Measurements from ENCODE around the gene GSN. TPM values are rescaled to one million over a fixed set of nuclear protein-coding genes. Genes with fewer than 3 reads are reported as not detected.
A peak's percentile ranks its signal among the peaks of the same experiment; 100 is the strongest.

The GSN gene
- total RNA-seq, 4 donors from 2014 or later = 487 to 785 (median 662) TPM

- intact Hi-C loops (cut with DNase I; ENCODE audit: low total_unique reads) (no loop called here), in situ Hi-C loops (cut with MboI; ENCODE audit: low sequenced_read_pairs in 4 of 4) (loop anchor here (5.0 to 25.0 kb wide), 4 partner anchors 51 to 111 kb away; partner anchors contain the start of genes STOM (in 2 of the 4) and RAB14 (in 1 of the 4))
- H3K4me1 ChIP-seq = peaks cover 29 to 33% of the 10 kb centered on the region in 2 donors
- ATAC-seq (no peak), DNase-seq (no peak)
- no peaks in the 10 kb centered on the region for H3K9me3 ChIP-seq
- peak overlapping the region; percentile 88 to 91 (median 88) for H3K27ac ChIP-seq
- no peaks in the 10 kb centered on the region for H3K27me3 ChIP-seq
- no peak overlapping the region for H3K4me3 ChIP-seq
- H3K36me3 ChIP-seq = peaks cover 0 to 71% of the 10 kb centered on the region in 2 donors
- TF ChIP-seq CTCF (IDR thresholded peaks at IDR 0.05 in 4 of 5, conservative IDR thresholded peaks at IDR 0.05 in 1 of 5) = no peak
These were observed 55.6 kb downstream of the GSN start for GRCh38 chr9:121323449-121324151.

- in situ Hi-C loops (cut with MboI; ENCODE audit: low sequenced_read_pairs in 4 of 4) = loop anchor here (5.0 to 25.0 kb wide), 4 partner anchors 50 to 112 kb away; partner anchors contain the start of genes STOM (in 2 of the 4) and RAB14 (in 1 of the 4)
- Histone ChIP-seq H3K36me3 (peaks cover 0 to 72% of the 10 kb centered on the region in 2 donors), H3K9me3 (no peaks in the 10 kb centered on the region), H3K4me1 (peaks cover 29 to 33% of the 10 kb centered on the region in 2 donors), H3K27ac (peak overlapping the region; percentile 88 to 91 (median 88)), H3K27me3 (no peaks in the 10 kb centered on the region), H3K4me3 (no peak overlapping the region)
- DNase-seq (no peak), ATAC-seq (no peak)
- intact Hi-C loops (cut with DNase I; ENCODE audit: low total_unique reads) = no loop called here
- TF ChIP-seq POLR2A (IDR thresholded peaks at IDR 0.05) = no peak
- no peak for TF ChIP-seq CTCF (IDR thresholded peaks at IDR 0.05 in 4 of 5, conservative IDR thresholded peaks at IDR 0.05 in 1 of 5)
These were observed 56.4 kb downstream of the GSN start for GRCh38 chr9:121324316-121324715.

- intact Hi-C loops (cut with DNase I; ENCODE audit: low total_unique reads) = no loop called here
- Histone ChIP-seq H3K27me3 (no peaks in the 10 kb centered on the region), H3K36me3 (peaks cover 0 to 76% of the 10 kb centered on the region in 2 donors), H3K4me3 (no peak overlapping the region), H3K9me3 (no peaks in the 10 kb centered on the region), H3K4me1 (peaks cover 29 to 33% of the 10 kb centered on the region in 2 donors), H3K27ac (peak overlapping the region; percentile 88 to 91 (median 88))
- no peak for DNase-seq
- in situ Hi-C loops (cut with MboI; ENCODE audit: low sequenced_read_pairs in 4 of 4) = loop anchor here (5.0 to 25.0 kb wide), 4 partner anchors 50 to 112 kb away; partner anchors contain the start of genes STOM (in 2 of the 4) and RAB14 (in 1 of the 4)
- ATAC-seq = no peak
- no peak for TF ChIP-seq CTCF (IDR thresholded peaks at IDR 0.05 in 4 of 5, conservative IDR thresholded peaks at IDR 0.05 in 1 of 5)
- TF ChIP-seq POLR2A (IDR thresholded peaks at IDR 0.05) = no peak
These were observed 56.8 kb downstream of the GSN start for GRCh38 chr9:121324755-121325154.

- Histone ChIP-seq H3K4me3 (no peak overlapping the region), H3K4me1 (peaks cover 29 to 33% of the 10 kb centered on the region in 2 donors), H3K27ac (peak overlapping the region; percentile 88 to 91 (median 88)), H3K9me3 (no peaks in the 10 kb centered on the region), H3K27me3 (no peaks in the 10 kb centered on the region), H3K36me3 (peaks cover 0 to 83% of the 10 kb centered on the region in 2 donors)
- in situ Hi-C loops (cut with MboI; ENCODE audit: low sequenced_read_pairs in 4 of 4) (loop anchor here in 3 of 4 donors (5.0 to 10.0 kb wide), 2 partner anchors 49 to 72 kb away; partner anchors contain the start of gene STOM (in 2 of the 3)), intact Hi-C loops (cut with DNase I; ENCODE audit: low total_unique reads) (no loop called here)
- TF ChIP-seq POLR2A (IDR thresholded peaks at IDR 0.05) (no peak), CTCF (IDR thresholded peaks at IDR 0.05 in 4 of 5, conservative IDR thresholded peaks at IDR 0.05 in 1 of 5) (no peak)
- no peak for ATAC-seq
- no peak for DNase-seq
These were observed 57.4 kb downstream of the GSN start for GRCh38 chr9:121325387-121325786.
